DMS53 treated with DMSO at 0.1 percent for 48 hours (cell line): ENCODE results near the gene NAV2.
"Not testable (repeated sequence)": the region's sequence is repeated elsewhere in the genome, so short reads cannot be mapped to it uniquely, and the experiment has no call there.

ENCODE experiments used
- DNase-seq: peaks from one replicate; lab custom pipeline; 2025; ENCODE audit not compliant: unreplicated experiment; lab: John Stamatoyannopoulos, UW

NAV2 gene

GRCh38 chr11:19887842-19888241 lies 175.2 kb downstream of the NAV2 start:
- DNase-seq, result no peak

GRCh38 chr11:19889531-19889930 lies 176.9 kb downstream of the NAV2 start:
- no peak for DNase-seq

- no peak for DNase-seq
Observed at GRCh38 chr11:19890308-19890707, 177.7 kb downstream of the NAV2 start.

- no peak for DNase-seq
Observed at GRCh38 chr11:19891022-19891421, 178.4 kb downstream of the NAV2 start.

GRCh38 chr11:19892387-19892786 lies 179.8 kb downstream of the NAV2 start:
- no peak for DNase-seq

GRCh38 chr11:19892876-19893275 lies 180.2 kb downstream of the NAV2 start:
- no peak for DNase-seq

- no peak for DNase-seq
Observed at GRCh38 chr11:19894404-19894803, 181.8 kb downstream of the NAV2 start.

GRCh38 chr11:19895037-19895436 lies 182.4 kb downstream of the NAV2 start:
- not testable (repeated sequence) for DNase-seq

DNA sequence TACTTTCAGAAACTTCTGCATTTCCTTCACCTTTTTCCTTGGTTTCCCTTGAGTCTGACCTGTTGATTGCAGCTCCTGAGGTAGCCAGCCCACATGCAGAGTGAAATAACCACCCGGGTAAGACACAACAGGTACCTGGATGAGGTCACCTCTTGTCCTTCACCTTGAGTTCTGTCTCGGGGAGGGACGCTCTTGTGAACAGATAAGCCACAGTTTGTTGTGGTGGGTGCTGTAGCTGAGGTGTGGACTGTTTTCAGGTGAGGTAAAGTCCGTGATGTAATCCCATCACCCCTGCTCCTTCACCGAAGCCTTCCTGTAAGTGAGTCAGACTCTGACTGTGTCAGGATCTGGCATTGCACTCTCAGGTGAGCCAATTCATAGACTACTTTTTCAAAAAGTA lies 183.1 kb downstream of the NAV2 start:
- DNase-seq, result no peak

GRCh38 chr11:19903620-19904069 lies 191.0 kb downstream of the NAV2 start:
- DNase-seq, result peak; percentile 47

- DNase-seq, result peak; percentile 76
Observed at GRCh38 chr11:19905280-19905853, 192.7 kb downstream of the NAV2 start.

DNA sequence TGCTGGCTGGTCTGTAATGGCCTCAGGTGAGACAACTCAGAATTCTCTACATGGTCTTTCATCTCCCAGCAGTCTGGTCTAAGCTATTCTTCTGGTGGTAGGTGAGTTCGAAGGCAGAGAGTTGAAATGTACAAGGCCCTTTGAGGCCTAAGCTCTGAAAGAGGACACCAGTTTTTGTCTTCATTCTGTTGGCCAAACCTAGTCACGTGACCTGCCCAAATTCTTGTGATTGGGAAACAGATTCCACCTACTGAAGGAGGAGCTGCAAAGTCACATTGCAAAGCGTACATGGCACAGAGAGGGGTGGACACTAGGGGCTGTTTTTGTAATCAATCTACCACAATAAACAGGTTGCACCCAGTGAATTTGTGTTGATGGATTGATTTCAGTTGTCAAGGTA lies 193.5 kb downstream of the NAV2 start:
- DNase-seq, result no peak

DNA sequence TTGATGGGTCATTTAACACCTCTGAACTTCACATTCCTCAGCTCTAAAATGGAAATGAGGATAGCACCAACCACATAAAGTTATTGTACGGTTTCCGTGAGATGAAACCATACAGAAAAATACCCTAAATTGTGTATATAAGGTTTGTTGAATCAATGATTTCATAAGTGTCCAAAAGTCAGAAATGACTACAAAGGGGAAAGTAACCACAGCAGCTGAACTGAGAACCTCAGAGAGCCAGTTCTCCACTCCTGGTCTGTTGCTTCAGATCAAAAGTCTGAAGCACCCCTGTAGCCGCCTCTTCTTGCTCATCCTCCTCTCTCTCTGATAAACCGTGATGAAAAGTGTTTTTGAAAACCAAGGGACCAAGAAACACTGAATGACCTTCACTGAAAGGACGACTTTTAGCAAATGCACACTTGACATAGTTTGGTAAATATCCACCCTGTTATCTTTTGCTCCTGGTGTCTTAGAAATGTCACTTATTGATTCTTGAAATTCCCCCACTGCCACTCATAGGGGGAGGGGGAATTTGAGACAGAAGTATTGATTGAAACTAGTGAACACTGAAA lies 194.5 kb downstream of the NAV2 start:
- DNase-seq, result no peak

- DNase-seq, result no peak
Observed at GRCh38 chr11:19907839-19908238, 195.2 kb downstream of the NAV2 start.

DNA sequence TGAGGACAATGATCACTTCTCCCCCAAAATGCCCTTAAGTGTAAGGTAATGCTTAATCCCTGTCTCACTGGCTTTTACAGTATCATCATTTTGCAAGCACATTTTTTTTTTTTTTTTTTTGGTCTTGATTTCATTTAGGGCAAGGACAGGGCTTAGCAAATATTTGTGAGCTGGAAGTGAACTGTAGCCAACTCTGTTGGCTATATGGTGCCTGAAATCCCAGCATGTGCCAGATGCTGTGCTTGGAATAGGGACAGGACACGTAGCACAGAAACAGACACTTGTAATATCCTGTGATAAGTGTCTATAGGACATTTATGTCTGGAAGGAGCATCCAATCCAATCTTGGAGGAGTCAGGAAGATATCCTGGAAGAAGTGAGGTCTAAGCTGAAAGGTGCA lies 198.3 kb downstream of the NAV2 start:
- peak; percentile 9 for DNase-seq

- DNase-seq, result peak; percentile 27
Observed at GRCh38 chr11:19912115-19912957, 199.7 kb downstream of the NAV2 start.

- no peak for DNase-seq
Observed at GRCh38 chr11:19912958-19913892, 200.6 kb downstream of the NAV2 start.

DNA sequence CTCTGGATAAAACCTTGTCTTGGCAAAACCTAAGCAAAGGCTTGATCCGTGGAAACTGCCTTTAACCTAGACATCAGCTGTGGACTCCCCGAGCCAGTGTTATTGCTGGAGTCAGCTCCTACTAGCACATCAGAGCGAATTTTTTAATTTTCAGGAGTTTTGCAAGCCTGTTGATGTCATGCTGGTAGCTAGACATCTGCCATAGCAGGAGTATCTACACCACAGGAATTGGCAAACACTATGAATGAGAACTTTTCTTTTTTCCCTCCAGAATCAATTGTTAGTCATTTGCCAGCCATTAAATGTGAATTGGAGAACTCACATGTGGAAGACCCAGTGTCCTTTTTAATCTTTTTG lies 201.2 kb downstream of the NAV2 start:
- no peak for DNase-seq

GRCh38 chr11:19915808-19916207 lies 203.2 kb downstream of the NAV2 start:
- no peak for DNase-seq

GRCh38 chr11:19917069-19917468 lies 204.4 kb downstream of the NAV2 start:
- no peak for DNase-seq
